ENCODE results near the gene COL4A6. TPM values are rescaled to one million over a fixed set of nuclear protein-coding genes. Genes with fewer than 3 reads are reported as not detected.

Gene COL4A6
- total and polyA plus RNA-seq, 2 of the 8 experiments (the other 6 are each of a cell fraction or from before 2014, with no cell fraction given), result 5.9 to 11.8 TPM

GRCh38 chrX:108285356-108285755, 152.9 kb downstream of the COL4A6 start (continued):
- TF ChIP-seq KDM4A (IDR thresholded peaks at IDR 0.05; ENCODE audit: low read depth, low read length, severe bottlenecking) (no peak), POLR2AphosphoS5 (IDR thresholded peaks at IDR 0.05; ENCODE audit: low read depth, low read length) (no peak), MAFK (IDR thresholded peaks at IDR 0.05; ENCODE audit: low read depth, low read length) (no peak), CEBPB (IDR thresholded peaks at IDR 0.05; ENCODE audit: low read depth, low read length) (no peak), E2F6 (IDR thresholded peaks at IDR 0.05) (no peak), RNF2 (IDR thresholded peaks at IDR 0.05; ENCODE audit: borderline replicate concordance, low read depth, low read length, missing control alignments, poor library complexity, severe bottlenecking) (no peak)

Measured in H1 (cell line).